GM03348 (cell line): ENCODE measurements around the gene ZPBP.
"Not testable (repeated sequence)": the region's sequence is repeated elsewhere in the genome, so short reads cannot be mapped to it uniquely, and the experiment has no call there.

Experiments
- DNase-seq: peaks from one replicate; pipeline ENCODE4 v3.0.0; 2012; ENCODE audit warnings: low spot score

ZPBP gene

GRCh38 chr7:50041165-50041564 lies 51.9 kb downstream of the ZPBP start:
- not testable (repeated sequence) for DNase-seq

- DNase-seq: no peak
Observed at GRCh38 chr7:50037086-50037485, 56.0 kb downstream of the ZPBP start.

- DNase-seq: no peak
Observed at GRCh38 chr7:50022991-50023390, 70.1 kb downstream of the ZPBP start.

- DNase-seq: no peak
Observed at GRCh38 chr7:50022451-50022850, 70.6 kb downstream of the ZPBP start.

- no peak for DNase-seq
Observed at GRCh38 chr7:49995681-49996080, 97.4 kb downstream of the ZPBP start.

GRCh38 chr7:49986191-49986590 lies 106.9 kb downstream of the ZPBP start:
- no peak for DNase-seq

GRCh38 chr7:49980465-49980864 lies 112.6 kb downstream of the ZPBP start:
- no peak for DNase-seq

GRCh38 chr7:49976238-49976637 lies 116.8 kb downstream of the ZPBP start:
- DNase-seq: no peak

GRCh38 chr7:49974035-49974434 lies 119.0 kb downstream of the ZPBP start:
- DNase-seq: no peak

GRCh38 chr7:49937608-49938007 lies 155.4 kb downstream of the ZPBP start:
- no peak for DNase-seq

GRCh38 chr7:49931627-49932026 lies 161.4 kb downstream of the ZPBP start:
- DNase-seq: no peak

- DNase-seq: no peak
Observed at GRCh38 chr7:49928787-49929186, 164.3 kb downstream of the ZPBP start.

GRCh38 chr7:49927631-49928030 lies 165.4 kb downstream of the ZPBP start:
- DNase-seq: no peak

GRCh38 chr7:49926720-49927119 lies 166.3 kb downstream of the ZPBP start:
- no peak for DNase-seq

GRCh38 chr7:49911909-49912308 lies 181.1 kb downstream of the ZPBP start:
- DNase-seq: no peak

GRCh38 chr7:49894543-49894942 lies 198.5 kb downstream of the ZPBP start:
- DNase-seq: no peak

GRCh38 chr7:49893131-49893530 lies 199.9 kb downstream of the ZPBP start:
- no peak for DNase-seq

GRCh38 chr7:49892481-49892880 lies 200.6 kb downstream of the ZPBP start:
- no peak for DNase-seq
